ENCODE measurements around the gene MFSD1. TPM values are rescaled to one million over a fixed set of nuclear protein-coding genes. Genes with fewer than 3 reads are reported as not detected.

Gene MFSD1
- total RNA-seq, 2 donors from 2014 or later, result 43.9 to 45.6 TPM

GRCh38 chr3:158780766-158781165, 21.1 kb upstream of the MFSD1 start:
- DNase-seq (ENCODE audit: low spot score), result no peak
- Histone ChIP-seq H3K4me1 (no peaks in the 10 kb centered on the region), H3K36me3 (no peaks in the 10 kb centered on the region), H3K27ac (no peak overlapping the region), H3K4me3 (no peak overlapping the region), H3K9me3 (no peaks in the 10 kb centered on the region), H3K27me3 (no peaks in the 10 kb centered on the region)
- no peak for TF ChIP-seq CTCF (IDR thresholded peaks at IDR 0.05)

GRCh38 chr3:158781191-158781590, 20.7 kb upstream of the MFSD1 start:
- Histone ChIP-seq H3K36me3 (no peaks in the 10 kb centered on the region), H3K27me3 (no peaks in the 10 kb centered on the region), H3K9me3 (no peaks in the 10 kb centered on the region), H3K27ac (no peak overlapping the region), H3K4me1 (no peaks in the 10 kb centered on the region), H3K4me3 (no peak overlapping the region)
- TF ChIP-seq CTCF (IDR thresholded peaks at IDR 0.05), result no peak
- DNase-seq (ENCODE audit: low spot score), result no peak

GRCh38 chr3:158781849-158782248, 20.0 kb upstream of the MFSD1 start:
- no peaks in the 10 kb centered on the region for H3K4me1 ChIP-seq
- H3K9me3 ChIP-seq, result no peaks in the 10 kb centered on the region
- H3K27me3 ChIP-seq, result no peaks in the 10 kb centered on the region
- no peak overlapping the region for H3K4me3 ChIP-seq
- no peaks in the 10 kb centered on the region for H3K36me3 ChIP-seq
- no peak overlapping the region for H3K27ac ChIP-seq
- no peak for TF ChIP-seq CTCF (IDR thresholded peaks at IDR 0.05)
- no peak for DNase-seq (ENCODE audit: low spot score)

GRCh38 chr3:158782283-158782989, 19.4 kb upstream of the MFSD1 start:
- Histone ChIP-seq H3K36me3 (no peaks in the 10 kb centered on the region), H3K4me3 (no peak overlapping the region), H3K27me3 (no peaks in the 10 kb centered on the region), H3K9me3 (no peaks in the 10 kb centered on the region), H3K27ac (no peak overlapping the region), H3K4me1 (no peaks in the 10 kb centered on the region)
- DNase-seq (ENCODE audit: low spot score), result no peak
- TF ChIP-seq CTCF (IDR thresholded peaks at IDR 0.05), result no peak

- DNase-seq (ENCODE audit: low spot score), result no peak
- Histone ChIP-seq H3K27me3 (no peaks in the 10 kb centered on the region), H3K36me3 (no peaks in the 10 kb centered on the region), H3K4me1 (no peaks in the 10 kb centered on the region), H3K9me3 (no peaks in the 10 kb centered on the region), H3K27ac (no peak overlapping the region), H3K4me3 (no peak overlapping the region)
- no peak for TF ChIP-seq CTCF (IDR thresholded peaks at IDR 0.05)
Measured at GRCh38 chr3:158783051-158783450, 18.8 kb upstream of the MFSD1 start.

- Histone ChIP-seq H3K4me1 (no peaks in the 10 kb centered on the region), H3K4me3 (no peak overlapping the region), H3K36me3 (no peaks in the 10 kb centered on the region), H3K9me3 (no peaks in the 10 kb centered on the region), H3K27ac (no peak overlapping the region), H3K27me3 (no peaks in the 10 kb centered on the region)
- TF ChIP-seq CTCF (IDR thresholded peaks at IDR 0.05), result no peak
- DNase-seq (ENCODE audit: low spot score), result no peak
Measured at GRCh38 chr3:158785972-158786371, 15.9 kb upstream of the MFSD1 start.
